Mucosa of stomach (tissue), 1 donor: Measurements from ENCODE around the gene METTL25B.

Source experiments
- H3K27me3 ChIP-seq: one replicate; pipeline ENCODE4 v1.7.0; 2013; ENCODE audit warnings: mild to moderate bottlenecking, low read length; ENCODE audit not compliant: control insufficient read depth, insufficient read depth
- H3K36me3 ChIP-seq: one replicate; pipeline ENCODE4 v1.7.0; 2013; ENCODE audit warnings: low read length; ENCODE audit not compliant: control insufficient read depth, insufficient read depth
- H3K4me1 ChIP-seq: one replicate; pipeline ENCODE4 v1.7.0; 2013; ENCODE audit warnings: mild to moderate bottlenecking, low read length; ENCODE audit not compliant: control insufficient read depth, insufficient read depth
- H3K4me3 ChIP-seq: one replicate; pipeline ENCODE4 v1.7.0; 2013; ENCODE audit warnings: low read length
- H3K9ac ChIP-seq: one replicate; pipeline ENCODE4 v1.7.0; 2013; ENCODE audit warnings: mild to moderate bottlenecking, low read length, moderate library complexity
- H3K9me3 ChIP-seq: one replicate; pipeline ENCODE4 v1.7.0; 2013; ENCODE audit warnings: mild to moderate bottlenecking, low read length, moderate library complexity; ENCODE audit not compliant: control insufficient read depth
- donor health status: Pancreatic carcinoma.

The METTL25B gene

DNA sequence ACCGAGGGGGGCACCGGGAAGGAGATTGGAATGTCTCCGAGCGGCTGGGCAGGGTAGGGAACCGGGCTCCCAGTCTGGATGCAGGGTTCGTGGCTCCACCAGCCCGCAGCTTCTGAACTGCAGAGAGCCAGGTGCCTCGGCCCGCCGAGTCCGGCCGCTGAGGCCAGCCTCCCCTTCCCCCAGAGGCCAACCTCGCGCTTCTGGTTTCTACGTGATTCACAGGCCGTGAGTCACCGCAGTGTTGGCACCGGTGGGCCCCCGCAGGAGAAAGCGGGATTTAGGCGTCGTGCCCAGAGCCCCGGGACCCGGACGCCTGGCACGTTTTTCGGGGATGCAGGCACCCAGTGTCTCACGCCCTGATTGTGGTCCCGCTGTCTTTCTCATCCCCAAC is 23.3 kb upstream of the METTL25B start:
- Histone ChIP-seq H3K9ac (peak overlapping the region; percentile 58), H3K27me3 (peaks cover 43% of the 10 kb centered on the region), H3K36me3 (no peaks in the 10 kb centered on the region), H3K4me1 (peaks cover 51% of the 10 kb centered on the region), H3K4me3 (peak overlapping the region; percentile 20), H3K9me3 (no peaks in the 10 kb centered on the region)

DNA sequence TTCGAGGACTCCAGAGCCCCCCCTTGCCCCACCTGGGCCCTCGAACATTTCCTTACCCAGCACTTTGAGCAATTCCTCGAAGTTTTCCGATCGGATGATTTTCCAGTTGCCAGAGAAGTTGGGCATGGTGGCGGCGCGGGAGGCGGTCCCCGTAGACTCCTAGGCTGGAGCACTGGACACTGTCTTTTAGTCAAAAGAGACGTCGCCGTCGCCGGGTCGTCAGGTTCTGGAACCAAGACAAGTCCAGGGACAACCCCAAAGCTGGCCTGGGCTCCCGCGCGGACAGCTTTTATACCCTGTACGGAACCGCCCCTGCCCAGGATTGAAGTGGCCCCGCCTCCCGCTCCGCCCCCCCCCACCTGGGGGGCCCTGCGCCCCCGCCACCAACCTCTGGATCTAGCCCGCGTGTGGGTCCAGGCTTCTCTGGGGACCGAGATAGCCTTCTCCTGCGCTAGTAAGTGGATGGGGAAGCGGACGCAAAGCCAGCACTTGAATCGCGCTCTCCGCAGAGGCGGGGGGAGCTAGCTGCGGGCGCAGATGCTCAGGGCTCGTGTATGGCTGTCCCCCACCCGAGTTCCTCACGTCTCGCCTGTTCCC is 22.9 kb upstream of the METTL25B start, which contains the start of gene CRABP2:
CRABP2 (minus strand) TSS at position 263 of the 597 bp plus-strand sequence; CDS start at position 126, 137 bp downstream.
- peaks cover 56% of the 10 kb centered on the region for H3K4me1 ChIP-seq
- H3K27me3 ChIP-seq = peaks cover 38% of the 10 kb centered on the region
- H3K4me3 ChIP-seq = peak within 1 kb of the TSS; percentile 20
- peak within 1 kb of the TSS; percentile 58 for H3K9ac ChIP-seq
- H3K9me3 ChIP-seq = no peaks in the 10 kb centered on the region
- H3K36me3 ChIP-seq = no peaks in the 10 kb centered on the region

DNA sequence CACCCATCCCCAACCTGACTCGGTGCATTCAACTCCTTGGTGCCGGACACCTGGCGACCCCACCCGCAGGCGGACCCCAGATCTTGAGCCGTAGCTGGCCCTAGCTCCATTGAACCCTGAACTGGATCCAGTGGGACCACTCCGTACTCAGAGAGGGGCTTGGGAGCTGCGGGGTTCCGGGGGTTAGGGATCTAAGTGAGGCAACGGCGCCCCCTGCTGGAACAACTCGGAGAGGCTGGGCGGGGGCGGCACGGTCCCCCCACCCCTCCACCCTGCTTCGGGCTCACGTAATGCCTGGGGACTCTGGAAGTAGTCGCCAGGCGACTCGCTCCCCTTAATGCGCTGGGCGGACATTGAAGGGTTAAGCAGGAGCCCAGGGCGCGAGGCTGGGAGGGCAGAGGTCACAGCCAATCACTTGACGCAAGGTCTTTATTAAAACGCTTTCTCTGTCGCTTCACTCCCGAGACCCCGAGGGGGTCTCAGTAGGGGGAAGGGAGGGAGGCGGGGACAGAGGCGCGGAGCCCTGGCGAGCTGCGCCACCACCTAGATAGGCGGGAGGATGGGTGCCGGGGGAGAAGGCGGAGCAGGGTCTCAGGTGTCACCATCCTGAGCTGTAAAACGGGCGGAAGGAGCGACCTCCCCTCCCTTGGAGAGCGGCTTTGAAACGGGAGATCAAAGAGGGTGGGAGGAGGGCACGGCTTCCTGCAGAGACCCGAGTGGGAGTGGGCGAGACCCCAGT is 22.2 kb upstream of the METTL25B start:
- Histone ChIP-seq H3K27me3 (peaks cover 36% of the 10 kb centered on the region), H3K9me3 (no peaks in the 10 kb centered on the region), H3K9ac (peak overlapping the region; percentile 58), H3K36me3 (no peaks in the 10 kb centered on the region), H3K4me3 (peak overlapping the region; percentile 20), H3K4me1 (peaks cover 59% of the 10 kb centered on the region)

DNA sequence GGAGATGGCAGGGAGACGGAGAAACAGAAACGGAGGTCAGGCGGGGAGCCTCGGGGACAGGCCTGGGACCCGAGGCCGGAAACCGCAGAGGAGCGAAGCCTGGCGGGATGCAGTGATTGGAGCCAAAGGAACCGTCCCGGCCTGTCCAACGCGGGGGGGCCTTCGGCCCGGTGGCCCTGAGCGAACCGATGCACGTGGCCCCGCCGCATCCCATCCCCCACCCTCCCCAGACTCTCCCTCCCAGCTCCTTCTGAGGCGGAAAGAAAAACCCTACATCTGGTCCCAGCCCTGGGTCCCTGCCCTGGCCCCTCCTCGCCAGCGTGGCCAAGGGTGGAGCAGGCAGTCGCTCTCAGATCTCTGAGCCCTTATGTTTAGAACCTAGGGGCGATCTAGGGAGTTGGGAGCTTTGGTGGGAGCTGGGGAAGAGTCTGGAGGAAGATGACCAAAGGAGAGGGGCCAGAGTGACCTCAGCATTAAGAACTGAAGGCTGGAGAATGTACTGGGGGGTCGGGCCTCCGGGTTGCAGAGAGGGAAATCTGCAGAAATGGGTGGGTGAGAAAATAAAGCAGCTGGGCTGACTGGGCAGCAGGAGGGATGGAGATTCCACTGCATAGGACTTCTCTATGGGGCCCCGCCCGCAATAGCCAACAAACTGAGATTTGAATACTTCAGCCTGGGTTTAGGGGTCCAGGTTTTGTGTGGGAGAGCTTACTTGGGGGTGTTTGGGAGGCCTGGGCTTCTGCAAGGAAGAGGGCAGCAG is 21.4 kb upstream of the METTL25B start:
- Histone ChIP-seq H3K27me3 (peaks cover 36% of the 10 kb centered on the region), H3K9me3 (no peaks in the 10 kb centered on the region), H3K9ac (peak overlapping the region; percentile 58), H3K4me1 (peaks cover 59% of the 10 kb centered on the region), H3K36me3 (no peaks in the 10 kb centered on the region), H3K4me3 (peak overlapping the region; percentile 20)

DNA sequence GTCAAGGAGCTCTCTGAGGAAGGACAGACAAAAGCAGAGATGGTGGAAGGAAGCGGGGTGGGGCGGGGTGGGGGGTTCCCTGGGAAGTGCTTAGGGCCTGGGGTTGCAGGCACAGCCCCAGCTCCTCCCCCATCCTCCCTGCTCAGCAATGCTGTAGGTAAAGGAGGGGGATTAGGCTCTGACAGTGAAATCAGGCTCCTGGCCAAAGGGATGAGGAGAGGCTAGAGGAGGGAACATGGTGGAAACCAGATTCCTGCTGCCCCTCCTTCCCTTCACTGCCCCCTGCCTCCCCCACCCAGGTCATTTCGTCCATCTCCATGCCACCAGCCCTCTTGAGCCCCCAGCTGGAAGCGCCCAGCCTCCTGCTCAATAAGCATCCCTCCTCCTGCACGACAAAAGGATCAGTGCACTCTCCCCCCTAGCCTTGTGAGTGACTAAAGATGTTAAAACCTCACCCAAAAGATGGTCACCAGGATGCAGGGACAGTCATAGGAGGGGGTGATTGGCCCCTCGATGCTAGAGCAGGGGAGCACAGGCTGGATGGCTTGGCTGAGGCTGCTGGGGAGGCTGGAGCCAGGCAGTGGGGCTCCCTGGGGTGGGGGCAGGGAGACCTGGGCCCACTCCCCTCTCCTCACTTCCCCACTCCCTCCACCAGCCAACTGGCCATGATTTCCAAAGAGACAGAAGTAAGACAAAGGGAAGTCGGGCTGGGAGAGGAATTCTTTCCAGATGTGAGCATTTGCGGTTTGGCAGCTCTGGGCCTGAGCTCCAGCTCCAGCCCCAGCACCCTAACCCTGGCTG is 20.7 kb upstream of the METTL25B start:
- no peak overlapping the region for H3K9ac ChIP-seq
- peaks cover 59% of the 10 kb centered on the region for H3K4me1 ChIP-seq
- no peaks in the 10 kb centered on the region for H3K36me3 ChIP-seq
- H3K27me3 ChIP-seq = peaks cover 36% of the 10 kb centered on the region
- H3K9me3 ChIP-seq = no peaks in the 10 kb centered on the region
- H3K4me3 ChIP-seq = no peak overlapping the region

DNA sequence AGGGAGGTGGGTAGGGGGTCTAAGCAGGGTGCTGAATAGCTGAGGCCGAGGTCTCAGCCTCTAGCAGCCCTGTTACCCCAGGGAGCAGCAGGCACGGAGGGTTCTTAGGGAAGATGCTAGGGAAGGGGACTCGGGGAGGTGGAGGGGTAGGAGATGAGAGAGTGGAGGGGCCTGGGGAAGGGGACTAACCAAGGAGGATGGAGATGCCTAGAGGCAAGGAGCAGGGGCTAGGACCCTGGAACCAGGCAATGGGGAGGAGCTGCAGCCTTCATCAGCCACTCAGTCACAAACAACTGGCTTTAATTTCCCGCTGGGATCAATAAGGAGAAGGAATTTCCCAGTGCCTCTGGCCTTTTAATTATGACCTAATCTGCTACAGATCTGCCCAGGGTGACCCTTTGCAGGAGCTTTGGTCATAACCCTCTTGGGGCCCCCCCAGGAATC is 20.0 kb upstream of the METTL25B start:
- Histone ChIP-seq H3K9me3 (no peaks in the 10 kb centered on the region), H3K4me3 (no peak overlapping the region), H3K36me3 (no peaks in the 10 kb centered on the region), H3K4me1 (peaks cover 59% of the 10 kb centered on the region), H3K9ac (no peak overlapping the region), H3K27me3 (peaks cover 33% of the 10 kb centered on the region)

DNA sequence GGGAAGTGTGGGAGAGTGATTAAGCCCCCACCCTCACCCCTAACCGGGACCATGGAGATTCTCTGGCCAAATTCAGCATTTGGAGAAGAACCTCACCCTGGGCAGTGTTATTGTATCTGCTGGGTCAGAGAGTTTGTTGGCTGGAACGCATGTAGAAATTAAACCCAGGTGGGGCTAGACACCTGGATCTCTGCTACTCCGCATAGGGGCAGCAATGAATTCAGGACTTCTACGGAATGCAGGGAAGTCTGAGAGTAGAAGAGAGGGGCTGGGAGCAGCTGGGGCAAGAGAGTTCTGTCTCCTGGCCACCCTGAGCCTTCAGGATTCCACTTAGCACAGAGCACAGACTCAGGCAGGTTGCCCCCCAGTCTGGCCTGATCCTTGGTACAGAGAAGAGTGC is 19.2 kb upstream of the METTL25B start:
- Histone ChIP-seq H3K9ac (no peak overlapping the region), H3K4me1 (peaks cover 59% of the 10 kb centered on the region), H3K36me3 (no peaks in the 10 kb centered on the region), H3K27me3 (peaks cover 25% of the 10 kb centered on the region), H3K4me3 (no peak overlapping the region), H3K9me3 (no peaks in the 10 kb centered on the region)

DNA sequence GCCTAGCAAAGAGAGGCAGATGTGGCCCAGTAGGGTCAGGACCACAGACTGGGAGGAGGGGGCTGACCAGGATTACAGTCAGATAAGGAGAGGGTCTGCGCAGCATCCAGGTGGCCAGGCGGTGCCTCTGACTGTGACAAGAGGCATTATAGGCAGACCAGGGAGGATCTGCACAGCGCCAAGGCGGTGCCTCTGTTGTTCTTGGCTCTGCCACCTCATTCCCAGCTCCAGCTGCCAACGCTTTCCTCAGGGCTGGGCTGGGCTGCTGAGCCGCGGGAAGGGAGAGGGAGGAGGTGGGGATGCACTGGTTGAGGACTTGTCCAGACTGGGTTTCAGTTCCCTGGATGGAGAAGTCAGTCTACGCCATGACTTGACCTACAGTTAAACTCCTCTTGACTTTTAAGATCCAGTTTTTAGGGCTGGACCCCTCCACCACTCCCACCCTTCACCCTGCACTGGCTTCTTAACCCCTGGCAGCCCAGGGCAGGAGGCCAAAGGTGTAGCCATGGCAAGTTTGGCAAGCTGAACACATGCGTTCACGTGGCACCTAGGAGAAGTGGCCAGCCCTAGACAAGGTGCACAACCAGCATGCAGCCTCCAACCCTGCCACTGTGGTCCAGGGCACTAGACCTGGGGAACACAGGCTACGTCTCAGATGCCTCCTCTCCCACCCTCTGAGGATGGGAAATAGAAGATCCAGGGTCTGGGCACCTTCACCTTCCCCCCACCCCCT is 18.3 kb upstream of the METTL25B start:
- Histone ChIP-seq H3K36me3 (no peaks in the 10 kb centered on the region), H3K4me3 (no peak overlapping the region), H3K4me1 (peaks cover 52% of the 10 kb centered on the region), H3K9ac (no peak overlapping the region), H3K27me3 (peaks cover 16% of the 10 kb centered on the region), H3K9me3 (no peaks in the 10 kb centered on the region)

DNA sequence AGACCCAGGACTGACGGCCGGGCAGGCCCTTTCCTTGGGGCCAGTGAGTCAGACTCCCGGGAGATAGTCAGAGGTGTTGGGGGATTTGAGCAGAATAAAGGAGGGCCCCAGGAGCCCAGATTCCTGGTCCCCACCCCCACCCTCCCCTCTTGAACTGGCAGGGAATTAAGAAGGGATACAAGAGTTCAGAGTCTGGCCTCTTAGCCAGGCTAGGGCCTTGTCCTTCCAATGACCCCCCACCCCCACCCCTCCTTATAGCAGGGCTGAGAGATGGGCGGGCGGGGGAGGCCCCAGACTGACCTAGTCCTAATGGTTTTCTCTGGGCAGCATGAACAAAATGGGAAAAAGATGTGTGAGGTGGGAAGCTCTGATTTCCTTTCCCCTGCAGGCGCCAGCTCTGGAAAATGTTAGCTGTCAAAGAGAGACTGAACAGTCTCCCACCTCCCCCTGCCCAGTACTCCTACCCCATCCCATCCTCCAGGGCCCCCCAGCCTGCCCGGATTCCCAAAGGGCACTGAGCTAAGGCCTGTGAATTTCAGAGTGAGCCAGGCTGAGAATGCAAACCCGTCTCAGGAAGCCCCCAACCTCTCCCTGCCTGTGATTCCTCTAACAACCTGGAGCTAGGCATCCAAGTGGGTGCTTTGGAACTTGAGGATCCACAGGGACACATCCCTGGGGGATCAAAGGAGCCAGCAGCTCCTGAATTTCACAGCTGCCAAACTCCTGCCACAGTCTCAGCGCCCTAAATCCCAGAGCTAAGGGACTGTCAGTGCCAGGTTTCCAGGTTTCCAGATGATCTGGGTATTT is 17.1 kb upstream of the METTL25B start:
- peaks cover 39% of the 10 kb centered on the region for H3K4me1 ChIP-seq
- no peak overlapping the region for H3K9ac ChIP-seq
- H3K36me3 ChIP-seq = no peaks in the 10 kb centered on the region
- no peaks in the 10 kb centered on the region for H3K9me3 ChIP-seq
- H3K4me3 ChIP-seq = no peak overlapping the region
- H3K27me3 ChIP-seq = peaks cover 3% of the 10 kb centered on the region

DNA sequence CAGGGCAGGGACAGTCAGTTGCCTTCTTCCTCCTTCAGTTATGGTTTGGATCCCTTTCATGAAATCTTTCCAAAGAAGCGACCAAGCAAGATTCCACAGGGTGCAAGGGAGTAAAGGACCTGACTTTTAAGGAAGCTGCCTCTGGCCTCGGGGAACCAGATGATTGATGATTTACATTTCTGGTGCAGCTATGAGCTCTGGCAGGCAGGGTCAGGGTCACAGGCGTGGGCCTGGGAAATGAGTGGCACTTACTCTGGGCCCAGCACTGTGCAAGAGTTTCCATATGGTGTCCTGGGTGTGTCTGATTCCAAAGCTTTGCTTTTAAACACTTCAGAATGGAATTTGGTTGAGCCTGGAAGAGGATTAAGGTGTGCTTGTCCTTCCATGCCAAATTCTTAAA is 15.6 kb upstream of the METTL25B start:
- Histone ChIP-seq H3K36me3 (no peaks in the 10 kb centered on the region), H3K27me3 (no peaks in the 10 kb centered on the region), H3K4me1 (peaks cover 28% of the 10 kb centered on the region), H3K9ac (no peak overlapping the region), H3K9me3 (no peaks in the 10 kb centered on the region), H3K4me3 (no peak overlapping the region)
